ENCODE results near the gene IPO4.
A peak's percentile ranks its signal among the peaks of the same experiment; 100 is the strongest.

IPO4 gene

GRCh38 chr14:24135834-24136683, 52.6 kb downstream of the IPO4 start, which contains the start of gene PSME1:
PSME1 (plus strand) TSS chr14:24136194; CDS start chr14:24136263, 69 bp downstream.
- no peak for TF ChIP-seq CTCF (IDR thresholded peaks at IDR 0.05; ENCODE audit: low read depth, low read length)
- H3K4me3 ChIP-seq (ENCODE audit: low read depth, low read length), result peak within 1 kb of the TSS; percentile 89

GRCh38 chr14:24135584-24135833, 53.1 kb downstream of the IPO4 start:
- peak overlapping the region; percentile 89 for H3K4me3 ChIP-seq (ENCODE audit: low read depth, low read length)
- no peak for TF ChIP-seq CTCF (IDR thresholded peaks at IDR 0.05; ENCODE audit: low read depth, low read length)

DNA sequence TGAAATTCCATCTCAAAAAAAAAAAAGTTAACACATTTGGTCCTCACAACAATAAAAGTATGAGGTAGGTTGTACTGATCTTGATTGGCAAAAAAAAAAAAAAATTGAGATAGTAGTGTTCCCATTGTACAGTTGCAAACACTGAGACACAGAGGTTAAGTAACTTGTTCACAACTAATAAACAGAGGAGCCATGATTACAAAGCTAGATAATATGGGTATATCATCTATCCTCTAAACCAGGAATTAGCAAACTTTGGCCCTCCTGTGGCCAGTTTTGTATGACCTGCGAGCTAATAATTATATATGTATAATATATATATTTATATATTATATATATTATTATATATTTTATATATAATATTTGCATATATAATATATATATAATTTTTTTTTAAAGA, 54.9 kb downstream of the IPO4 start:
- no peak overlapping the region for H3K4me3 ChIP-seq (ENCODE audit: low read depth, low read length)
- TF ChIP-seq CTCF (IDR thresholded peaks at IDR 0.05; ENCODE audit: low read depth, low read length), result no peak

GRCh38 chr14:24132976-24133375, 55.6 kb downstream of the IPO4 start:
- TF ChIP-seq CTCF (IDR thresholded peaks at IDR 0.05; ENCODE audit: low read depth, low read length), result no peak
- no peak overlapping the region for H3K4me3 ChIP-seq (ENCODE audit: low read depth, low read length)

- no peak overlapping the region for H3K4me3 ChIP-seq (ENCODE audit: low read depth, low read length)
- no peak for TF ChIP-seq CTCF (IDR thresholded peaks at IDR 0.05; ENCODE audit: low read depth, low read length)
Measured at GRCh38 chr14:24132061-24132685, 56.4 kb downstream of the IPO4 start.

DNA sequence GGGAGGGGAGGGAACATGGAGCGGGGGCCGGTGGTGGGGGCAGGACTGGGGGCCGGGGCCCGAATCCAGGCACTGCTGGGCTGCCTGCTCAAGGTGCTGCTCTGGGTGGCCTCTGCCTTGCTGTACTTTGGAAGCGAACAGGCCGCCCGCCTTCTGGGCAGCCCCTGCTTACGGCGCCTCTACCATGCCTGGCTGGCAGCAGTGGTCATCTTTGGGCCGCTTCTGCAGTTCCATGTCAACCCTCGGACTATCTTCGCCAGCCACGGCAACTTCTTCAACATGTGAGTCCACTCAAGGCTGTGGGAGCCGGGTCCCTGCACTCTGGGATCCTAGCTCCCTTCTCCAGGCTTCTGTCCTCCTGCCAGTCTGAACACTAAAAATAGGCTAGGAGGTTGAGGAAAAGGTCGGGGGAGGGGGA, 57.1 kb downstream of the IPO4 start:
- H3K4me3 ChIP-seq (ENCODE audit: low read depth, low read length), result no peak overlapping the region
- TF ChIP-seq CTCF (IDR thresholded peaks at IDR 0.05; ENCODE audit: low read depth, low read length), result no peak
